Endothelial cell of umbilical vein (primary cell): ENCODE data around the gene RELN. TPM values are rescaled to one million over a fixed set of nuclear protein-coding genes. Genes with fewer than 3 reads are reported as not detected.

Experiments used
- BruUV-seq: library from RNA; stranded (reverse); fragments of 400-500 nt; replicated peaks from 2 replicates; lab custom pipeline; 2021; lab: Mats Ljungman, UMichigan
- CTCF ChIA-PET: fragments of 300-600, 350-600 bp; sonication (Branson Sonifier 250); formaldehyde crosslinking; loops from one replicate; lab custom pipeline; 2021; ENCODE audit warnings: antibody characterized with exemption, inconsistent platforms; lab: Charles Lee
- POLR2A ChIA-PET: fragments of 300-600, 350-600 bp; sonication (Branson Sonifier 250); formaldehyde crosslinking; loops from one replicate; lab custom pipeline; 2021; ENCODE audit warnings: antibody characterized with exemption, inconsistent platforms; lab: Charles Lee
- DNase-seq: peaks from one replicate; pipeline ENCODE4 v3.0.0-alpha.2; 2011; ENCODE audit warnings: low read depth, low spot score
- FAIRE-seq: peaks from 2 replicates; lab custom pipeline; 2011; peaks lifted over from hg19 to GRCh38; lab: Jason Lieb, UNC
- H2AFZ ChIP-seq: 2 replicates; pipeline ENCODE4 v1.6.0; 2012; ENCODE audit warnings: low read depth, low read length, control low read depth, inconsistent platforms
- H3K27ac ChIP-seq: 2 replicates; pipeline ENCODE4 v1.5.1; 2011; ENCODE audit warnings: low read depth, mild to moderate bottlenecking, control low read depth, low read length, moderate library complexity; ENCODE audit not compliant: insufficient read depth
- H3K27me3 ChIP-seq, 2 experiments: 2 replicates each; pipeline versions ENCODE4 v1.6.0 to v1.6.1; 2011; ENCODE audit warnings: low read length in 2 of 2, mixed read lengths in 1 of 2; ENCODE audit not compliant: control insufficient read depth in 2 of 2, insufficient read depth in 2 of 2
- H3K36me3 ChIP-seq, 2 experiments: 2 replicates in 1 of 2; 3 replicates in 1 of 2; pipeline ENCODE4 v1.5.1; 2011; ENCODE audit warnings: low read length in 2 of 2, mild to moderate bottlenecking in 1 of 2, moderate library complexity in 1 of 2; ENCODE audit not compliant: control insufficient read depth in 2 of 2, insufficient read depth in 2 of 2; ENCODE audit errors: extremely low read depth in 1 of 2
- H3K4me1 ChIP-seq: 3 replicates; pipeline ENCODE4 v1.5.1; 2011; ENCODE audit warnings: mild to moderate bottlenecking, low read length; ENCODE audit not compliant: control insufficient read depth, insufficient read depth; ENCODE audit errors: extremely low read depth
- H3K4me2 ChIP-seq: 2 replicates; pipeline ENCODE4 v1.6.1; 2011; ENCODE audit warnings: low read length, control low read depth, mixed read lengths; ENCODE audit not compliant: insufficient read depth
- H3K4me3 ChIP-seq, 3 experiments: fragments of 200-600 bp in 1 of 3; sonication (generic), shearing (Covaris generic) in 1 of 3; replicated peaks in 1 of 3; 2 replicates each; pipeline ENCODE4 v1.5.1; 2011 to 2016; ENCODE audit warnings: control low read depth in 3 of 3, low read length in 3 of 3, mild to moderate bottlenecking in 2 of 3, inconsistent platforms in 1 of 3, low read depth in 1 of 3, moderate library complexity in 1 of 3; ENCODE audit not compliant: insufficient read depth in 1 of 3
- H3K79me2 ChIP-seq: 2 replicates; pipeline ENCODE4 v1.6.0; 2012; ENCODE audit warnings: low read length, inconsistent platforms; ENCODE audit not compliant: control insufficient read depth, insufficient read depth
- H3K9ac ChIP-seq: replicated peaks from 2 replicates; pipeline ENCODE3; 2011; ENCODE audit warnings: low read length, control low read depth; ENCODE audit not compliant: insufficient read depth; ENCODE audit errors: extremely low read depth
- H3K9me1 ChIP-seq: replicated peaks from 3 replicates; pipeline ENCODE4 v1.6.0; 2011; ENCODE audit warnings: mild to moderate bottlenecking, low read length; ENCODE audit not compliant: control insufficient read depth, insufficient read depth; ENCODE audit errors: extremely low read depth
- H3K9me3 ChIP-seq: replicated peaks from 2 replicates; pipeline ENCODE4 v1.5.1; 2012; ENCODE audit warnings: low read length, inconsistent platforms; ENCODE audit not compliant: control insufficient read depth, insufficient read depth
- H4K20me1 ChIP-seq: replicated peaks from 2 replicates; pipeline ENCODE3; 2011; ENCODE audit warnings: mild to moderate bottlenecking, low read length; ENCODE audit not compliant: control insufficient read depth, insufficient read depth; ENCODE audit errors: extremely low read depth
- EZH2 ChIP-seq: IDR thresholded peaks from 2 replicates; pipeline ENCODE4 v1.6.1; 2012; ENCODE audit warnings: borderline replicate concordance, low read depth, mild to moderate bottlenecking, moderate library complexity, low read length, inconsistent platforms; ENCODE audit not compliant: severe bottlenecking
- FOS ChIP-seq: IDR thresholded peaks from 2 replicates; pipeline ENCODE4 v1.6.1; 2011; ENCODE audit warnings: mild to moderate bottlenecking, low read length, moderate library complexity, borderline replicate concordance; ENCODE audit not compliant: insufficient read depth
- GATA2 ChIP-seq: IDR thresholded peaks from 2 replicates; pipeline ENCODE4 v1.7.0; 2011; ENCODE audit warnings: low read depth, mild to moderate bottlenecking, moderate library complexity, mixed read lengths, low read length; ENCODE audit not compliant: insufficient read length, insufficient read depth
- JUN ChIP-seq: IDR thresholded peaks from 2 replicates; pipeline ENCODE4 v1.6.1; 2011; ENCODE audit warnings: borderline replicate concordance, low read depth; ENCODE audit not compliant: insufficient read length, insufficient read depth
- MYC ChIP-seq: IDR thresholded peaks from one replicate; pipeline ENCODE4 v1.6.1; 2011; ENCODE audit warnings: mild to moderate bottlenecking, low read depth, low read length
- POLR2A ChIP-seq: IDR thresholded peaks from 2 replicates; pipeline ENCODE4 v1.6.1; 2012; ENCODE audit warnings: low read depth, mild to moderate bottlenecking, control low read depth, low read length
- POLR2AphosphoS5 ChIP-seq: IDR thresholded peaks from 2 replicates; pipeline ENCODE4 v1.6.1; 2012; ENCODE audit warnings: low read depth, mild to moderate bottlenecking, control low read depth, low read length, moderate library complexity; ENCODE audit not compliant: insufficient read depth
- dilution Hi-C: fragments of 300-500 bp; cut with MboI; formaldehyde crosslinking; loops from one replicate; pipeline ENCODE4 v1.15.0; 2019; ENCODE audit warnings: low sequenced_read_pairs; ENCODE audit not compliant: extremely low pct_ligation_motif_present
- intact Hi-C: fragments of 100-400 bp; cut with micrococcal nuclease; formaldehyde crosslinking; loops from one replicate; pipeline ENCODE4 v1.10.0; 2022
- polyA plus RNA-seq, 4 experiments: library from polyadenylated mRNA; depleted of rRNA in 3 of 4; stranded (reverse) in 3 of 4; unstranded in 1 of 4; fragments of >200 nt; gene quantifications; 2 replicates each; pipeline versions ENCODE4 v1.2.1 to v1.2.3, GENCODE V29; 2011 to 2012; ENCODE audit warnings: missing spikeins in 1 of 4
- total RNA-seq: library from RNA; stranded (reverse); gene quantifications from 2 replicates; pipeline ENCODE4 v1.2.3, GENCODE V29; 2021
- TF ChIP-seq, protein P1 (sequence below), 2 donors: IDR thresholded peaks; 1 replicate in 1 of 2; 2 replicates in 1 of 2; pipeline ENCODE4 v1.5.1; 2011; ENCODE audit warnings: low read length in 2 of 2, mild to moderate bottlenecking in 2 of 2, moderate library complexity in 2 of 2, control low read depth in 1 of 2, inconsistent platforms in 1 of 2, low read depth in 1 of 2; ENCODE audit not compliant: insufficient read depth in 1 of 2; ENCODE audit errors: extremely low read depth in 1 of 2
- TF ChIP-seq, protein P2 (sequence below): IDR thresholded peaks from 2 replicates; pipeline ENCODE4 v1.6.1; 2011; ENCODE audit not compliant: insufficient read depth, insufficient read length

RELN gene
- total and polyA plus RNA-seq, 2 donors (not counting 3 experiments of a cell fraction or from before 2014, with no cell fraction given): 0.15 to 0.22 TPM

GRCh38 chr7:103952408-103952807, 37.0 kb downstream of the RELN start:
- Histone ChIP-seq H3K9ac (no peak overlapping the region), H3K36me3 (no peaks in the 10 kb centered on the region), H3K9me3 (no peaks in the 10 kb centered on the region), H3K4me1 (no peaks in the 10 kb centered on the region), H3K79me2 (no peaks in the 10 kb centered on the region), H3K27ac (no peak overlapping the region), H3K9me1 (no peaks in the 10 kb centered on the region), H2AFZ (no peak overlapping the region), H3K4me2 (no peak overlapping the region), H3K27me3 (peaks cover 0 to 8% of the 10 kb centered on the region in 2 experiments), H4K20me1 (no peaks in the 10 kb centered on the region), H3K4me3 (no peak overlapping the region)
- no TSS peak for BruUV-seq
- FAIRE-seq (no peak), DNase-seq (no peak)
- ChIA-PET POLR2A (no interaction called here), CTCF (interaction anchor here (1.2 to 1.3 kb wide), 2 partner anchors 10 to 23 kb away, joined by 3 read pairs; no protein-coding TSS in a partner anchor)
- dilution Hi-C loops: no loop called here
- intact Hi-C loops: no loop called here
- no peak for TF ChIP-seq FOS
- TF ChIP-seq, protein P1, sequence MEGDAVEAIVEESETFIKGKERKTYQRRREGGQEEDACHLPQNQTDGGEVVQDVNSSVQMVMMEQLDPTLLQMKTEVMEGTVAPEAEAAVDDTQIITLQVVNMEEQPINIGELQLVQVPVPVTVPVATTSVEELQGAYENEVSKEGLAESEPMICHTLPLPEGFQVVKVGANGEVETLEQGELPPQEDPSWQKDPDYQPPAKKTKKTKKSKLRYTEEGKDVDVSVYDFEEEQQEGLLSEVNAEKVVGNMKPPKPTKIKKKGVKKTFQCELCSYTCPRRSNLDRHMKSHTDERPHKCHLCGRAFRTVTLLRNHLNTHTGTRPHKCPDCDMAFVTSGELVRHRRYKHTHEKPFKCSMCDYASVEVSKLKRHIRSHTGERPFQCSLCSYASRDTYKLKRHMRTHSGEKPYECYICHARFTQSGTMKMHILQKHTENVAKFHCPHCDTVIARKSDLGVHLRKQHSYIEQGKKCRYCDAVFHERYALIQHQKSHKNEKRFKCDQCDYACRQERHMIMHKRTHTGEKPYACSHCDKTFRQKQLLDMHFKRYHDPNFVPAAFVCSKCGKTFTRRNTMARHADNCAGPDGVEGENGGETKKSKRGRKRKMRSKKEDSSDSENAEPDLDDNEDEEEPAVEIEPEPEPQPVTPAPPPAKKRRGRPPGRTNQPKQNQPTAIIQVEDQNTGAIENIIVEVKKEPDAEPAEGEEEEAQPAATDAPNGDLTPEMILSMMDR (IDR thresholded peaks at IDR 0.05; ENCODE audit: extremely low read depth in 1 of 2, insufficient read depth in 1 of 2, low read depth in 1 of 2, low read length in 2 of 2): no peak
- TF ChIP-seq, protein P2, sequence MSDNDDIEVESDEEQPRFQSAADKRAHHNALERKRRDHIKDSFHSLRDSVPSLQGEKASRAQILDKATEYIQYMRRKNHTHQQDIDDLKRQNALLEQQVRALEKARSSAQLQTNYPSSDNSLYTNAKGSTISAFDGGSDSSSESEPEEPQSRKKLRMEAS: no peak
- TF ChIP-seq JUN: no peak
- no peak for TF ChIP-seq POLR2A
- no peak for TF ChIP-seq GATA2
- TF ChIP-seq MYC: no peak
- TF ChIP-seq POLR2AphosphoS5: no peak
- no peak for TF ChIP-seq EZH2
